ENCODE results near the gene ZNF583.

Gene ZNF583

GRCh38 chr19:56476093-56476492, 72.0 kb downstream of the ZNF583 start:
- DNase-seq = no peak
